Testis (tissue), 2 donors: ENCODE data around the gene PHEX.

Source experiments
- POLR2A ChIP-seq: fragments of 450-650 bp; IDR thresholded peaks from one replicate; pipeline ENCODE4 v1.6.1; 2017; ENCODE audit warnings: antibody characterized with exemption, mild to moderate bottlenecking, moderate library complexity
- TF ChIP-seq, protein P1 (sequence below), 3 experiments: fragments of 450-650 bp in 2 of 3; fragments of 200-600 bp in 1 of 3; sonication (generic) in 1 of 3; IDR thresholded peaks; one replicate each; pipeline ENCODE4 v1.5.1; 2016 to 2019; ENCODE audit warnings: antibody characterized with exemption in 3 of 3, mild to moderate bottlenecking in 2 of 3, moderate library complexity in 1 of 3

DNA sequence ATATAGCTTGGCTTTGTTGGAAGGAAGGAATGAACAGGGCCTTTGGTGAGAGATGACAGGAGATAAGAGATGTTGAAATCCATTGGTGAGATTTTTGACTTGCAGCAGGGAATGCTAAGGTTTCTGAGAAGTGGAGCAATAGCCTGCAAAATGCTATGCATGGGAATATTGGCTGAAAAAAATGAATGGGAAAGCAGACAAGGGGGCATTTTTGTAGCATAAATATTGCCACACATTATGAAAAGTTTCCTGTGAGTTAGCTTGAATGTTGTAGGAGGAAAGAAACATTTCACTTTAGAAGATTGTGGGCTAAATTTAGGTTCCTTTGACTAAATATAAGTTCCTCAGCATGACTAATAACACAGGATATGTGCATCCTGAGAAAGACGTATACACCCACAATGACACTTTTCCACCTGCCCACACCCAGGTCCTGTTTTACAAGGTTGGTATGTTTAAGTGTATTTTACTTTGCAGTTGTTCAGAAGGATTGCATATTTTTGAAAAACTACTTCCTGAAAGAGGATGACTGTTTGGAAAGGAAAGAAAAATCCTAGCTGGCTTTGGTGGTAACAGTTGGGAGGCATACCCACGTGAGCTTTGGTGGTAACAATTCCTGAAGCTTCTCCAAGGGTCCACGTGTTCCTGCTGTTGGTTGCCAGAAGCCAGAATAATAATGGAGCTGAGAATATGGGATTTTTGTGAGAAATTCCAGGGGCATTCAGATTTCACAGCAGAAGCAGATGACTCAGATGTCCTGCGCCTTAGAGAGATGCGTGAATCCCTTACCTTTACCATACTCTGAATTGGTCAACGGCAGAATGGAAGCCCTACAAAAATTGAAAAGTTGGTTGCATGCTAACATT, 28.5 kb downstream of the PHEX start:
- TF ChIP-seq, protein P1, sequence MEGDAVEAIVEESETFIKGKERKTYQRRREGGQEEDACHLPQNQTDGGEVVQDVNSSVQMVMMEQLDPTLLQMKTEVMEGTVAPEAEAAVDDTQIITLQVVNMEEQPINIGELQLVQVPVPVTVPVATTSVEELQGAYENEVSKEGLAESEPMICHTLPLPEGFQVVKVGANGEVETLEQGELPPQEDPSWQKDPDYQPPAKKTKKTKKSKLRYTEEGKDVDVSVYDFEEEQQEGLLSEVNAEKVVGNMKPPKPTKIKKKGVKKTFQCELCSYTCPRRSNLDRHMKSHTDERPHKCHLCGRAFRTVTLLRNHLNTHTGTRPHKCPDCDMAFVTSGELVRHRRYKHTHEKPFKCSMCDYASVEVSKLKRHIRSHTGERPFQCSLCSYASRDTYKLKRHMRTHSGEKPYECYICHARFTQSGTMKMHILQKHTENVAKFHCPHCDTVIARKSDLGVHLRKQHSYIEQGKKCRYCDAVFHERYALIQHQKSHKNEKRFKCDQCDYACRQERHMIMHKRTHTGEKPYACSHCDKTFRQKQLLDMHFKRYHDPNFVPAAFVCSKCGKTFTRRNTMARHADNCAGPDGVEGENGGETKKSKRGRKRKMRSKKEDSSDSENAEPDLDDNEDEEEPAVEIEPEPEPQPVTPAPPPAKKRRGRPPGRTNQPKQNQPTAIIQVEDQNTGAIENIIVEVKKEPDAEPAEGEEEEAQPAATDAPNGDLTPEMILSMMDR (IDR thresholded peaks at IDR 0.05) = no peak
- TF ChIP-seq POLR2A = no peak
